Sigmoid colon (tissue), 4 donors: Measurements from ENCODE around the gene RFX7.

ENCODE experiments used
- POLR2A ChIP-seq, 2 donors: fragments of 450-650 bp; IDR thresholded peaks; one replicate each; pipeline ENCODE4 v1.6.1; 2016; ENCODE audit warnings: antibody characterized with exemption in 2 of 2, mild to moderate bottlenecking in 2 of 2, moderate library complexity in 2 of 2
- POLR2AphosphoS5 ChIP-seq, 4 donors: sonication (generic); formaldehyde crosslinking; IDR thresholded peaks; one replicate each; pipeline ENCODE4 v1.6.1; 2017; ENCODE audit warnings: antibody characterized with exemption in 4 of 4
- TF ChIP-seq, protein P1 (sequence below), 4 experiments: fragments of 450-650 bp in 3 of 4; fragments of 200-600 bp in 1 of 4; IDR thresholded peaks; one replicate each; pipeline ENCODE4 v1.5.1; 2016 to 2019; ENCODE audit warnings: antibody characterized with exemption in 4 of 4, mild to moderate bottlenecking in 3 of 4, moderate library complexity in 2 of 4

GRCh38 chr15:56038707-56039106, 205.0 kb downstream of the RFX7 start:
- TF ChIP-seq, protein P1, sequence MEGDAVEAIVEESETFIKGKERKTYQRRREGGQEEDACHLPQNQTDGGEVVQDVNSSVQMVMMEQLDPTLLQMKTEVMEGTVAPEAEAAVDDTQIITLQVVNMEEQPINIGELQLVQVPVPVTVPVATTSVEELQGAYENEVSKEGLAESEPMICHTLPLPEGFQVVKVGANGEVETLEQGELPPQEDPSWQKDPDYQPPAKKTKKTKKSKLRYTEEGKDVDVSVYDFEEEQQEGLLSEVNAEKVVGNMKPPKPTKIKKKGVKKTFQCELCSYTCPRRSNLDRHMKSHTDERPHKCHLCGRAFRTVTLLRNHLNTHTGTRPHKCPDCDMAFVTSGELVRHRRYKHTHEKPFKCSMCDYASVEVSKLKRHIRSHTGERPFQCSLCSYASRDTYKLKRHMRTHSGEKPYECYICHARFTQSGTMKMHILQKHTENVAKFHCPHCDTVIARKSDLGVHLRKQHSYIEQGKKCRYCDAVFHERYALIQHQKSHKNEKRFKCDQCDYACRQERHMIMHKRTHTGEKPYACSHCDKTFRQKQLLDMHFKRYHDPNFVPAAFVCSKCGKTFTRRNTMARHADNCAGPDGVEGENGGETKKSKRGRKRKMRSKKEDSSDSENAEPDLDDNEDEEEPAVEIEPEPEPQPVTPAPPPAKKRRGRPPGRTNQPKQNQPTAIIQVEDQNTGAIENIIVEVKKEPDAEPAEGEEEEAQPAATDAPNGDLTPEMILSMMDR (IDR thresholded peaks at IDR 0.05): no peak
- TF ChIP-seq POLR2A (IDR thresholded peaks at IDR 0.05): no peak
- no peak for TF ChIP-seq POLR2AphosphoS5 (IDR thresholded peaks at IDR 0.05)
